Stomach (tissue), 4 donors: ENCODE results near the gene TMTC1.

Experiments
- EP300 ChIP-seq: sonication (generic); formaldehyde crosslinking; IDR thresholded peaks from one replicate; pipeline ENCODE4 v1.6.1; 2017; ENCODE audit warnings: antibody characterized with exemption
- POLR2A ChIP-seq, 4 donors: fragments of 450-650 bp; IDR thresholded peaks; one replicate each; pipeline ENCODE4 v1.6.1; 2016; ENCODE audit warnings: antibody characterized with exemption in 4 of 4, control low read depth in 2 of 4, mild to moderate bottlenecking in 1 of 4, moderate library complexity in 1 of 4
- POLR2AphosphoS5 ChIP-seq, 3 donors: sonication (generic); formaldehyde crosslinking; IDR thresholded peaks; one replicate each; pipeline ENCODE4 v1.6.1; 2016; ENCODE audit warnings: antibody characterized with exemption in 3 of 3
- TF ChIP-seq, protein P1 (sequence below), 7 experiments: fragments of 450-650 bp in 4 of 7; fragments of 200-600 bp in 3 of 7; sonication (generic) in 3 of 7; IDR thresholded peaks; one replicate each; pipeline ENCODE4 v1.5.1; 2016 to 2019; ENCODE audit warnings: antibody characterized with exemption in 7 of 7, control low read depth in 2 of 7, mild to moderate bottlenecking in 1 of 7

- TF ChIP-seq, protein P1, sequence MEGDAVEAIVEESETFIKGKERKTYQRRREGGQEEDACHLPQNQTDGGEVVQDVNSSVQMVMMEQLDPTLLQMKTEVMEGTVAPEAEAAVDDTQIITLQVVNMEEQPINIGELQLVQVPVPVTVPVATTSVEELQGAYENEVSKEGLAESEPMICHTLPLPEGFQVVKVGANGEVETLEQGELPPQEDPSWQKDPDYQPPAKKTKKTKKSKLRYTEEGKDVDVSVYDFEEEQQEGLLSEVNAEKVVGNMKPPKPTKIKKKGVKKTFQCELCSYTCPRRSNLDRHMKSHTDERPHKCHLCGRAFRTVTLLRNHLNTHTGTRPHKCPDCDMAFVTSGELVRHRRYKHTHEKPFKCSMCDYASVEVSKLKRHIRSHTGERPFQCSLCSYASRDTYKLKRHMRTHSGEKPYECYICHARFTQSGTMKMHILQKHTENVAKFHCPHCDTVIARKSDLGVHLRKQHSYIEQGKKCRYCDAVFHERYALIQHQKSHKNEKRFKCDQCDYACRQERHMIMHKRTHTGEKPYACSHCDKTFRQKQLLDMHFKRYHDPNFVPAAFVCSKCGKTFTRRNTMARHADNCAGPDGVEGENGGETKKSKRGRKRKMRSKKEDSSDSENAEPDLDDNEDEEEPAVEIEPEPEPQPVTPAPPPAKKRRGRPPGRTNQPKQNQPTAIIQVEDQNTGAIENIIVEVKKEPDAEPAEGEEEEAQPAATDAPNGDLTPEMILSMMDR (IDR thresholded peaks at IDR 0.05) = no peak
- TF ChIP-seq POLR2A (IDR thresholded peaks at IDR 0.05) = no peak
- TF ChIP-seq POLR2AphosphoS5 (IDR thresholded peaks at IDR 0.05) = no peak
- TF ChIP-seq EP300 = no peak
These were observed 274.8 kb downstream of the TMTC1 start for GRCh38 chr12:29508949-29509348.
